GM06990 (cell line): ENCODE data around the gene AGAP1.

ENCODE experiments used
- DNase-seq: peaks from one replicate; pipeline ENCODE4 v3.0.0-alpha.2; 2011; ENCODE audit not compliant: insufficient read length; ENCODE audit errors: extremely low read depth
- H3K27me3 ChIP-seq: replicated peaks from 2 replicates; pipeline ENCODE4 v1.6.0; 2011; ENCODE audit warnings: low read length; ENCODE audit not compliant: control insufficient read depth, insufficient read depth
- H3K36me3 ChIP-seq: 2 replicates; pipeline ENCODE4 v1.5.1; 2011; ENCODE audit warnings: low read length; ENCODE audit not compliant: control insufficient read depth, insufficient read depth
- H3K4me3 ChIP-seq: replicated peaks from 2 replicates; pipeline ENCODE4 v1.5.1; 2011; ENCODE audit warnings: low read depth, mild to moderate bottlenecking, control low read depth, low read length
- TF ChIP-seq, protein P1 (sequence below): IDR thresholded peaks from 2 replicates; pipeline ENCODE4 v1.5.1; 2011; ENCODE audit warnings: low read length, control low read depth, mild to moderate bottlenecking, inconsistent platforms; ENCODE audit not compliant: insufficient read depth, poor library complexity, severe bottlenecking

The AGAP1 gene

DNA sequence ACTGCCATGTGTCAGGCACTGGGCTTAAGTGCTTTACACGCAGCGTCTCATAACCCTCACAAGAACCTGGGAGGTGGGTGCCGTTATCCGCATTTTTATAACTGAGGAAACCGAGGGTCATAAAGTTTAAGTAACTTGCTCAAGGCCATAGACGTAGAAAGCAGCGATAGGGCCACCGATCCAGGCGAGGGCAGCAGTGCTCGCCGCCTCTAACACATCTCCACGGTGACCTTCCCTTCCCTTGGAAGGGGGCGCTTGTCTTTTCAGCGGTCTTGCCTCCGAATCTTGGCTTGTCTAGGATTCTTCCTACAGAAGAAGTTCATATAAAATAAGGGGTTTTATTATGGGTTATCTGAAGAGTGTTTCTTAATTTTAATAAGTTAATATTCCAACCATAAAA lies 487.8 kb downstream of the AGAP1 start:
- Histone ChIP-seq H3K36me3 (no peaks in the 10 kb centered on the region), H3K27me3 (no peaks in the 10 kb centered on the region), H3K4me3 (no peak overlapping the region)
- TF ChIP-seq, protein P1, sequence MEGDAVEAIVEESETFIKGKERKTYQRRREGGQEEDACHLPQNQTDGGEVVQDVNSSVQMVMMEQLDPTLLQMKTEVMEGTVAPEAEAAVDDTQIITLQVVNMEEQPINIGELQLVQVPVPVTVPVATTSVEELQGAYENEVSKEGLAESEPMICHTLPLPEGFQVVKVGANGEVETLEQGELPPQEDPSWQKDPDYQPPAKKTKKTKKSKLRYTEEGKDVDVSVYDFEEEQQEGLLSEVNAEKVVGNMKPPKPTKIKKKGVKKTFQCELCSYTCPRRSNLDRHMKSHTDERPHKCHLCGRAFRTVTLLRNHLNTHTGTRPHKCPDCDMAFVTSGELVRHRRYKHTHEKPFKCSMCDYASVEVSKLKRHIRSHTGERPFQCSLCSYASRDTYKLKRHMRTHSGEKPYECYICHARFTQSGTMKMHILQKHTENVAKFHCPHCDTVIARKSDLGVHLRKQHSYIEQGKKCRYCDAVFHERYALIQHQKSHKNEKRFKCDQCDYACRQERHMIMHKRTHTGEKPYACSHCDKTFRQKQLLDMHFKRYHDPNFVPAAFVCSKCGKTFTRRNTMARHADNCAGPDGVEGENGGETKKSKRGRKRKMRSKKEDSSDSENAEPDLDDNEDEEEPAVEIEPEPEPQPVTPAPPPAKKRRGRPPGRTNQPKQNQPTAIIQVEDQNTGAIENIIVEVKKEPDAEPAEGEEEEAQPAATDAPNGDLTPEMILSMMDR, result no peak
- no peak for DNase-seq

DNA sequence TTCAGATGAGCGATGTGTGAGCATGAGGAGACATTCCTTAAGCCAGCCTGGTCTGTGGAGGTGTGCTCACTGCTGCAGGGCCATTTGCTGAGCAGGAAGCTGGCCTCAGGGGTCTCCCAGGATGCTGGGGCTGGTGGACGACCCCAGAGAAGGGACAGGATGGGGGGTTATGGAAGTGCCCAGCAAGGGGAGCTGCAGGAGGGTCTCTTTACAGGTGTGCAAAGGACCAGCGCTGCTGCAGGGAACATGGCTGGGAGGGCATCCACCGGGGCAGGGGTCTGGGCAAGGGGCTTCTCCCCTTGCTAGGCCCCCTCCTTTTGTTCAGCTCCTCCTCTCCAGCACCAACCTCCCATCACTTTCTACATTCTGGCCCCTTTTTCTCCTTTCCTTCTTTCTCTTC lies 489.2 kb downstream of the AGAP1 start:
- TF ChIP-seq, protein P1, result no peak
- DNase-seq, result no peak
- Histone ChIP-seq H3K27me3 (no peaks in the 10 kb centered on the region), H3K36me3 (no peaks in the 10 kb centered on the region), H3K4me3 (no peak overlapping the region)

GRCh38 chr2:235984552-235984951 lies 490.7 kb downstream of the AGAP1 start:
- no peaks in the 10 kb centered on the region for H3K36me3 ChIP-seq
- TF ChIP-seq, protein P1, result no peak
- no peak overlapping the region for H3K4me3 ChIP-seq
- H3K27me3 ChIP-seq, result no peaks in the 10 kb centered on the region
- no peak for DNase-seq

GRCh38 chr2:235986361-235986760 lies 492.5 kb downstream of the AGAP1 start:
- DNase-seq, result no peak
- Histone ChIP-seq H3K36me3 (no peaks in the 10 kb centered on the region), H3K4me3 (no peak overlapping the region), H3K27me3 (no peaks in the 10 kb centered on the region)
- TF ChIP-seq, protein P1, result no peak

- Histone ChIP-seq H3K27me3 (no peaks in the 10 kb centered on the region), H3K36me3 (no peaks in the 10 kb centered on the region), H3K4me3 (no peak overlapping the region)
- TF ChIP-seq, protein P1, result no peak
- DNase-seq, result no peak
Measured at GRCh38 chr2:235988271-235989015, 494.6 kb downstream of the AGAP1 start.

- Histone ChIP-seq H3K4me3 (no peak overlapping the region), H3K27me3 (no peaks in the 10 kb centered on the region), H3K36me3 (no peaks in the 10 kb centered on the region)
- TF ChIP-seq, protein P1, result no peak
- DNase-seq, result no peak
Measured at GRCh38 chr2:235989591-235989990, 495.7 kb downstream of the AGAP1 start.
